WTC11 (cell line): Measurements from ENCODE around the gene URM1.

ENCODE experiments used
- FOXJ3 ChIP-seq: sonication (generic); formaldehyde crosslinking; IDR thresholded peaks from 2 replicates; pipeline ENCODE4 v1.9.0; 2021; ENCODE audit warnings: missing genetic modification reagents, mild to moderate bottlenecking, borderline replicate concordance
- OVOL2 ChIP-seq: fragments of 250-450 bp; sonication (Bioruptor Pico); IDR thresholded peaks from 2 replicates; pipeline ENCODE4 v1.9.0; 2021; ENCODE audit warnings: mild to moderate bottlenecking, borderline replicate concordance
- SMAD3 ChIP-seq: sonication (generic); formaldehyde crosslinking; IDR thresholded peaks from 2 replicates; pipeline ENCODE4 v1.8.0; 2022; ENCODE audit warnings: missing genetic modification reagents, mild to moderate bottlenecking, borderline replicate concordance
- ZNF416 ChIP-seq: fragments of 250-450 bp; sonication (Bioruptor Pico); IDR thresholded peaks from 2 replicates; pipeline ENCODE4 v1.9.0; 2021; ENCODE audit warnings: mild to moderate bottlenecking, inconsistent platforms
- TF ChIP-seq, protein P1 (sequence below): fragments of 200-600 bp; IDR thresholded peaks from 2 replicates; pipeline ENCODE4 v1.8.0; 2022; ENCODE audit warnings: antibody characterized with exemption
- TF ChIP-seq, protein P2 (sequence below): sonication (generic); formaldehyde crosslinking; IDR thresholded peaks from 2 replicates; pipeline ENCODE4 v1.8.0; 2022; ENCODE audit warnings: mild to moderate bottlenecking, missing genetic modification reagents

DNA sequence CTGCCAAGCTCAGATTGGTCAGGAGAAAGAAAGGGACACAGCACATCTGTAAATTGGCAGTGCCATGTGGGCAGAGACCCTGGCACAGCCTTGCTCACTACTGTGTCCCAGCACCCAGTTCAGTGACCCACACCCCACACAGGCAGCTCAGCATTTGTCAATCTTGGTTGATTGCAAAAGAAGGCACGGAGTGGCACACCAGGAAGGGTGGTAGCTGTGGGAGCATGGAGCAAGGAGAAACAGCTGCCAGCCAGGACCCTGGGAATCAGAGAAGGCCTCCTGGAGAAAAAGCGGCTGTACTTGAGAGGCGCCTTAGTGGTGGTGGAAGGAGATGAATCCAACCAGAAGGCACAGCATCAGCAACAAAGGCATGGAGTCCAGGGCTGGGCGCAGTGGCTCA lies 27.3 kb upstream of the URM1 start:
- TF ChIP-seq FOXJ3 (no peak), SMAD3 (no peak), OVOL2 (CRISPR knock-in tag) (no peak), ZNF416 (CRISPR knock-in tag) (no peak)
- TF ChIP-seq, protein P1, sequence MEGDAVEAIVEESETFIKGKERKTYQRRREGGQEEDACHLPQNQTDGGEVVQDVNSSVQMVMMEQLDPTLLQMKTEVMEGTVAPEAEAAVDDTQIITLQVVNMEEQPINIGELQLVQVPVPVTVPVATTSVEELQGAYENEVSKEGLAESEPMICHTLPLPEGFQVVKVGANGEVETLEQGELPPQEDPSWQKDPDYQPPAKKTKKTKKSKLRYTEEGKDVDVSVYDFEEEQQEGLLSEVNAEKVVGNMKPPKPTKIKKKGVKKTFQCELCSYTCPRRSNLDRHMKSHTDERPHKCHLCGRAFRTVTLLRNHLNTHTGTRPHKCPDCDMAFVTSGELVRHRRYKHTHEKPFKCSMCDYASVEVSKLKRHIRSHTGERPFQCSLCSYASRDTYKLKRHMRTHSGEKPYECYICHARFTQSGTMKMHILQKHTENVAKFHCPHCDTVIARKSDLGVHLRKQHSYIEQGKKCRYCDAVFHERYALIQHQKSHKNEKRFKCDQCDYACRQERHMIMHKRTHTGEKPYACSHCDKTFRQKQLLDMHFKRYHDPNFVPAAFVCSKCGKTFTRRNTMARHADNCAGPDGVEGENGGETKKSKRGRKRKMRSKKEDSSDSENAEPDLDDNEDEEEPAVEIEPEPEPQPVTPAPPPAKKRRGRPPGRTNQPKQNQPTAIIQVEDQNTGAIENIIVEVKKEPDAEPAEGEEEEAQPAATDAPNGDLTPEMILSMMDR = no peak
- TF ChIP-seq, protein P2, sequence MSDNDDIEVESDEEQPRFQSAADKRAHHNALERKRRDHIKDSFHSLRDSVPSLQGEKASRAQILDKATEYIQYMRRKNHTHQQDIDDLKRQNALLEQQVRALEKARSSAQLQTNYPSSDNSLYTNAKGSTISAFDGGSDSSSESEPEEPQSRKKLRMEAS (CRISPR knock-in tag) = no peak
